ENCODE measurements around the gene SGCA. TPM values are rescaled to one million over a fixed set of nuclear protein-coding genes. Genes with fewer than 3 reads are reported as not detected.

SGCA gene
- total RNA-seq, 1 experiment from 2014 or later, result not detected

- Mint-ChIP-seq H3K27ac (ENCODE audit: low read depth, unreplicated experiment) (no peak overlapping the region), H3K36me3 (ENCODE audit: insufficient read depth, unreplicated experiment) (no peaks in the 10 kb centered on the region), H3K4me3 (ENCODE audit: unreplicated experiment) (no peak overlapping the region), H3K4me1 (ENCODE audit: insufficient read depth, unreplicated experiment) (peaks cover 14% of the 10 kb centered on the region), H3K9me3 (ENCODE audit: unreplicated experiment) (no peaks in the 10 kb centered on the region), H3K27me3 (ENCODE audit: insufficient read depth, unreplicated experiment) (peaks cover 16% of the 10 kb centered on the region)
- ChIA-PET POLR2A (interaction anchor here (0.7 kb wide), 2 partner anchors 75 to 376 kb away, joined by 3 read pairs; no protein-coding TSS in a partner anchor), CTCF (interaction anchor here (0.6 to 1.1 kb wide), 4 partner anchors 36 to 94 kb away, joined by 3 to 8 read pairs (median 3); no protein-coding TSS in a partner anchor)
- no peak for DNase-seq (ENCODE audit: unreplicated experiment)
- no TSS peak for BruUV-seq (replicated peaks)
- no peak for TF ChIP-seq CTCF (IDR thresholded peaks at IDR 0.05; ENCODE audit: unreplicated experiment)
- intact Hi-C loops (cut with micrococcal nuclease), result no loop called here
Measured at GRCh38 chr17:50205963-50206505, 40.2 kb downstream of the SGCA start.

GRCh38 chr17:50206604-50207293 lies 40.9 kb downstream of the SGCA start:
- BruUV-seq (replicated peaks), result no TSS peak
- intact Hi-C loops (cut with micrococcal nuclease), result no loop called here
- Mint-ChIP-seq H3K27me3 (ENCODE audit: insufficient read depth, unreplicated experiment) (peaks cover 16% of the 10 kb centered on the region), H3K36me3 (ENCODE audit: insufficient read depth, unreplicated experiment) (no peaks in the 10 kb centered on the region), H3K4me1 (ENCODE audit: insufficient read depth, unreplicated experiment) (peaks cover 18% of the 10 kb centered on the region), H3K27ac (ENCODE audit: low read depth, unreplicated experiment) (no peak overlapping the region), H3K9me3 (ENCODE audit: unreplicated experiment) (no peaks in the 10 kb centered on the region), H3K4me3 (ENCODE audit: unreplicated experiment) (no peak overlapping the region)
- CTCF ChIA-PET, result interaction anchor here (0.9 kb wide), 1 partner anchor 37 kb away, joined by 8 read pairs; no protein-coding TSS in a partner anchor
- no peak for TF ChIP-seq CTCF (IDR thresholded peaks at IDR 0.05; ENCODE audit: unreplicated experiment)
- DNase-seq (ENCODE audit: unreplicated experiment), result no peak
- POLR2A ChIA-PET, result no interaction called here

- no peak for TF ChIP-seq CTCF (IDR thresholded peaks at IDR 0.05; ENCODE audit: unreplicated experiment)
- intact Hi-C loops (cut with micrococcal nuclease), result no loop called here
- H3K36me3 Mint-ChIP-seq (ENCODE audit: insufficient read depth, unreplicated experiment), result no peaks in the 10 kb centered on the region
- no peak overlapping the region for H3K27ac Mint-ChIP-seq (ENCODE audit: low read depth, unreplicated experiment)
- BruUV-seq (replicated peaks), result no TSS peak
- H3K9me3 Mint-ChIP-seq (ENCODE audit: unreplicated experiment), result no peaks in the 10 kb centered on the region
- H3K27me3 Mint-ChIP-seq (ENCODE audit: insufficient read depth, unreplicated experiment), result peaks cover 16% of the 10 kb centered on the region
- DNase-seq (ENCODE audit: unreplicated experiment), result no peak
- CTCF ChIA-PET, result interaction anchor here (0.7 to 2.9 kb wide), 2 partner anchors 90 to 100 kb away, joined by 3 to 15 read pairs; no protein-coding TSS in a partner anchor
- POLR2A ChIA-PET, result no interaction called here
- no peak overlapping the region for H3K4me3 Mint-ChIP-seq (ENCODE audit: unreplicated experiment)
- H3K4me1 Mint-ChIP-seq (ENCODE audit: insufficient read depth, unreplicated experiment), result peaks cover 20% of the 10 kb centered on the region
Measured at GRCh38 chr17:50207315-50207714, 41.5 kb downstream of the SGCA start.

- POLR2A ChIA-PET, result no interaction called here
- Mint-ChIP-seq H3K27ac (ENCODE audit: low read depth, unreplicated experiment) (no peak overlapping the region), H3K36me3 (ENCODE audit: insufficient read depth, unreplicated experiment) (no peaks in the 10 kb centered on the region), H3K4me1 (ENCODE audit: insufficient read depth, unreplicated experiment) (peaks cover 20% of the 10 kb centered on the region), H3K27me3 (ENCODE audit: insufficient read depth, unreplicated experiment) (peaks cover 16% of the 10 kb centered on the region), H3K9me3 (ENCODE audit: unreplicated experiment) (no peaks in the 10 kb centered on the region), H3K4me3 (ENCODE audit: unreplicated experiment) (no peak overlapping the region)
- BruUV-seq (replicated peaks), result no TSS peak
- TF ChIP-seq CTCF (IDR thresholded peaks at IDR 0.05; ENCODE audit: unreplicated experiment), result no peak
- intact Hi-C loops (cut with micrococcal nuclease), result no loop called here
- DNase-seq (ENCODE audit: unreplicated experiment), result no peak
- CTCF ChIA-PET, result interaction anchor here (0.7 to 2.9 kb wide), 3 partner anchors 8 to 99 kb away, joined by 3 to 15 read pairs (median 10); no protein-coding TSS in a partner anchor
Measured at GRCh38 chr17:50207792-50208567, 42.2 kb downstream of the SGCA start.
